ENCODE results near the gene PDE10A. TPM values are rescaled to one million over a fixed set of nuclear protein-coding genes. Genes with fewer than 3 reads are reported as not detected.

The PDE10A gene
- total RNA-seq, 1 experiment from 2014 or later, result 0.31 TPM

GRCh38 chr6:165645919-165646318, 17.1 kb downstream of the PDE10A start:
- Histone ChIP-seq H4K91ac (ENCODE audit: insufficient read length, low read depth, low read length) (no peak overlapping the region), H3K79me2 (ENCODE audit: insufficient read depth, low read length) (no peaks in the 10 kb centered on the region), H2BK5ac (ENCODE audit: insufficient read length, low read length) (no peak overlapping the region), H3K9me3 (ENCODE audit: control insufficient read depth, low read depth, low read length) (no peaks in the 10 kb centered on the region), H3T11ph (ENCODE audit: low read length) (no peak overlapping the region), H4K8ac (replicated peaks; ENCODE audit: insufficient read length, low read depth, low read length) (no peak overlapping the region), H2BK12ac (ENCODE audit: insufficient read length, low read depth, low read length) (no peak overlapping the region), H2AK5ac (ENCODE audit: insufficient read length, low read length) (no peak overlapping the region), H2BK120ac (ENCODE audit: low read depth, low read length, poor library complexity, severe bottlenecking) (no peak overlapping the region), H3K4me1 (ENCODE audit: insufficient read depth, low read length) (0 out of 2 replicates have a peak, but pooled peaks cover 2% of the 10 kb centered on the region), H4K20me1 (ENCODE audit: control insufficient read depth, insufficient read depth, insufficient read length) (no peaks in the 10 kb centered on the region), H2BK20ac (ENCODE audit: low read depth, low read length, poor library complexity, severe bottlenecking) (no peak overlapping the region), H3K14ac (ENCODE audit: insufficient read depth, low read length) (no peak overlapping the region), H2AFZ (ENCODE audit: low read length) (no peak overlapping the region), H3K23me2 (ENCODE audit: insufficient read length, low read depth, low read length, poor library complexity, severe bottlenecking) (no peaks in the 10 kb centered on the region), H3K79me1 (ENCODE audit: insufficient read depth, low read depth, low read length, poor library complexity, severe bottlenecking) (no peaks in the 10 kb centered on the region), H3K9ac (ENCODE audit: extremely low read depth, insufficient read length, low read length) (no peak overlapping the region), H3K18ac (ENCODE audit: insufficient read length, low read depth, low read length) (no peak overlapping the region), H3K27me3 (ENCODE audit: insufficient read depth, low read length) (no peaks in the 10 kb centered on the region), H3K4ac (ENCODE audit: low read depth, low read length) (no peak overlapping the region), H3K4me2 (ENCODE audit: insufficient read depth, insufficient read length, low read length) (no peak overlapping the region), H3K56ac (ENCODE audit: insufficient read length, low read depth, low read length) (no peak overlapping the region), H3K27ac (ENCODE audit: insufficient read length, low read depth, low read length) (no peak overlapping the region), H3K23ac (ENCODE audit: insufficient read length, low read depth, low read length) (no peak overlapping the region), H4K5ac (ENCODE audit: insufficient read length, low read depth, low read length) (no peak overlapping the region), H2BK15ac (ENCODE audit: low read depth, low read length) (no peak overlapping the region)
- TF ChIP-seq CTCF (conservative IDR thresholded peaks at IDR 0.05), result no peak
- no CpG with 5 or more reads among the region's 6 CpGs for WGBS (ENCODE audit: extremely low coverage, insufficient read length, low lambda C conversion rate)
- no peaks in the 10 kb centered on the region; the same call in 1 of the 2 replicates for H3K27me3 Mint-ChIP-seq (ENCODE audit: low read depth)
- no peak overlapping the region for H3K27ac Mint-ChIP-seq
- H3K9me3 Mint-ChIP-seq, result no peaks in the 10 kb centered on the region
- no peaks in the 10 kb centered on the region for H3K36me3 Mint-ChIP-seq (ENCODE audit: insufficient read depth in 1 of 3, low read depth in 3 of 3)
- no peak overlapping the region for H3K4me3 Mint-ChIP-seq
- H3K4me1 Mint-ChIP-seq, result peaks cover 3 to 9% of the 10 kb centered on the region in 2 experiments; a peak in 3 of 4 replicates
- DNase-seq, result no peak

All from H9 (cell line).